ENCODE data around the gene AGAP1.

AGAP1 gene

DNA sequence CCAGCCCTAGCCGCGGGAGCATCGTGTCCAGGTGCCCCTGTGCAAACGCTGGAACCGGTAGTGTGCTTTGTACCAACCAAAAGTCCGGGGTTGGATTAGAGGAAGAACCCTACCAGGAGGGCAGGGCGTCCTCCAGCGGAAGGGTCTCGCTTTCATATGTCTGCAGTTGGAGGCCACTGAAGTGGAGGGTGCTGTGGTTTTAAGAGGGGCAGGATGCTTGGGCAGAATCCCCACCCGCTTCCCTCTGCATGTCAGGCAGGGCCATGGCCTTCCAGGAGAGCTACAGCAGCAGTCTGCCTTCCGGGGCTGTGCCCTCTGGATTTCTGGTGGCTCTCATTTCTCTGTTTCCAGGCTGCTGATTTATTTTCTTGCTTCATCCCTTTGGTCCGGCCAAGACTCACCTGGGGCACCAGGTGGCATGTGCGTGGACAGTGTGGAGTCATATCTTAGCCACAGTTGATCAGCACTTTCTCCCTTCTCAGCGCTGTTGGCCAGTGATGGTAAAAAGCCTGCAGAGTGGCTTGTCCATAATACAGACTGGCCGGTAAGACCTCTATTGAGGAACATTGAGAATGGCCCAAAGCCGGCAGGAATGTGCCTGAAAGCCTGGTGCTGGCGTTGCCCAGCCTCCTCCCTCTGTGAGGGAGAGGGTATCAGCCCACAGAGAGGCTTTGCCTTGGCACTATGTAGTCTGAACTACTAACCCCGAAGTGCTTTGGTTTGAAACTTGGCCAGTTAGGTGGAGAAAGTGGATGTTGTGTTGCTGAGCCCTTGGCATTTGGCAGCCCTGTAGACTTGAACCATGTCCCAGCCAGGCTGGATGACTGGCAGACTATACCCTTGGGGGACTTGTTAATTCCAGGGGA lies 1.8 kb downstream of the AGAP1 start:
- TF ChIP-seq, protein P1, sequence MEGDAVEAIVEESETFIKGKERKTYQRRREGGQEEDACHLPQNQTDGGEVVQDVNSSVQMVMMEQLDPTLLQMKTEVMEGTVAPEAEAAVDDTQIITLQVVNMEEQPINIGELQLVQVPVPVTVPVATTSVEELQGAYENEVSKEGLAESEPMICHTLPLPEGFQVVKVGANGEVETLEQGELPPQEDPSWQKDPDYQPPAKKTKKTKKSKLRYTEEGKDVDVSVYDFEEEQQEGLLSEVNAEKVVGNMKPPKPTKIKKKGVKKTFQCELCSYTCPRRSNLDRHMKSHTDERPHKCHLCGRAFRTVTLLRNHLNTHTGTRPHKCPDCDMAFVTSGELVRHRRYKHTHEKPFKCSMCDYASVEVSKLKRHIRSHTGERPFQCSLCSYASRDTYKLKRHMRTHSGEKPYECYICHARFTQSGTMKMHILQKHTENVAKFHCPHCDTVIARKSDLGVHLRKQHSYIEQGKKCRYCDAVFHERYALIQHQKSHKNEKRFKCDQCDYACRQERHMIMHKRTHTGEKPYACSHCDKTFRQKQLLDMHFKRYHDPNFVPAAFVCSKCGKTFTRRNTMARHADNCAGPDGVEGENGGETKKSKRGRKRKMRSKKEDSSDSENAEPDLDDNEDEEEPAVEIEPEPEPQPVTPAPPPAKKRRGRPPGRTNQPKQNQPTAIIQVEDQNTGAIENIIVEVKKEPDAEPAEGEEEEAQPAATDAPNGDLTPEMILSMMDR (IDR thresholded peaks at IDR 0.05): no peak
- DNase-seq (ENCODE audit: low spot score): no peak
- peak overlapping the region; percentile 88 for H3K4me3 ChIP-seq
- peak overlapping the region in 1 of 2 donors; percentile 92 for H3K27ac ChIP-seq

DNA sequence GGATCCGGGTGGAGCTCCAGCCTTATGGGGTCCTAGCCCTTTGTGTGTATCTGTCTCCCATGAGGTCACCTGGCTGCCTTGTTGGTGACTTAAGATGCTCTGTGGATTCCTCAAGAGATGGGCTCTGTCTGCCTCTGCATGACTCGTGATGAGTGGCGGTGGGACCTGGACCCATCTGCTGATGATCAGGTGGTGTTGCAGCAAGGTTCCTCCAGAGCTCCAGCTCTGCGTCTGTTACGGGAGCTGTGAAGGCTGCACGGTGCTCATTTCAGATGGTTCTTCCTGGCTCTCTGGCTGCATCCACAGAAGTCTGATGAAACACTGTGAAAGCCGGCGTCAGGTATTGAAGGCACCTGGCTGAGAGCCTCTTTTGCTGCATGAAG lies 2.4 kb downstream of the AGAP1 start:
- no peak for DNase-seq (ENCODE audit: low spot score)
- H3K27ac ChIP-seq: no peak overlapping the region
- TF ChIP-seq, protein P1 (IDR thresholded peaks at IDR 0.05): no peak
- no peak overlapping the region for H3K4me3 ChIP-seq

DNA sequence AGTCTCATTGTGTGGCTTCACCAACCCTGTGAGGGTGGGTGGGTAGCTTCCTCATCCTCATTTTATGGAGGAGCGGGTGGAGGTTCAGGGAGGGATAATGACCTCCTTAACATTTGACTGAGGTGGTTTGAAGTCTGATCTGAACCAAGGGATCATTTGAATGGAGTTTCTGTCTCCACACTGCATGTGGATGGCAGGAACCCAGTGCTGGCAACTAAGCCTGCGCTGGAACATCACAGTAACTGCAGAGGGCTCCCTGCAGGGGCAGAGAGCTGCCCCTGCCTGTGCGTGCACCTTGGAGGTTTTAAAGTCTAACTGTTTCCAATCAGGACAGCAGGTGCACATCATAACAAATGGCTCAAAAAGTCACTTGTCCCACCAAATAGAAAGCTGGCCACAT lies 3.3 kb downstream of the AGAP1 start:
- no peak overlapping the region for H3K4me3 ChIP-seq

DNA sequence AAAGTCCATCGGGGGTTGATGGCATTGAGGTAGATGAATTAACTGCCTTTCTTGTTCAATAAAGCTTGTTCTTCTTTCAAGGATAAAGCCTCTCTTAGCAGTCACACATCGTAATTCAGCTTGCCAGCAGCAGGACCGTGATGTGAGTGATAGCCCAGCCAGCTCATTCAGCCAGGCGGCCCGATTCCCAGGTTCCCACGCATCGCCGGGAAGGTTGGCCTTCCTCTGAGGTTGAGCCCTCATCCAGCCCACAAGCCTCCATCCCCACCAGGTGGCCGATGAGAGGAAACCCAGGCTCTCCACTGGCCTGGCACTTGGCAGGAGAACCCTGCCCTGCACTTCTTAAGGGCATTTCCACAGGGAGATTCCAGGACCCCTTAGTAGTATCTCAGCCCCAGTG lies 4.7 kb downstream of the AGAP1 start:
- H3K4me3 ChIP-seq: no peak overlapping the region
- DNase-seq (ENCODE audit: low spot score): no peak
- no peak overlapping the region for H3K27ac ChIP-seq
- TF ChIP-seq, protein P1 (IDR thresholded peaks at IDR 0.05): no peak

More for the DNA sequence above, 3.3 kb downstream of the AGAP1 start:
- TF ChIP-seq, protein P1 (IDR thresholded peaks at IDR 0.05): no peak
- no peak overlapping the region for H3K27ac ChIP-seq
- no peak for DNase-seq (ENCODE audit: low spot score)

DNA sequence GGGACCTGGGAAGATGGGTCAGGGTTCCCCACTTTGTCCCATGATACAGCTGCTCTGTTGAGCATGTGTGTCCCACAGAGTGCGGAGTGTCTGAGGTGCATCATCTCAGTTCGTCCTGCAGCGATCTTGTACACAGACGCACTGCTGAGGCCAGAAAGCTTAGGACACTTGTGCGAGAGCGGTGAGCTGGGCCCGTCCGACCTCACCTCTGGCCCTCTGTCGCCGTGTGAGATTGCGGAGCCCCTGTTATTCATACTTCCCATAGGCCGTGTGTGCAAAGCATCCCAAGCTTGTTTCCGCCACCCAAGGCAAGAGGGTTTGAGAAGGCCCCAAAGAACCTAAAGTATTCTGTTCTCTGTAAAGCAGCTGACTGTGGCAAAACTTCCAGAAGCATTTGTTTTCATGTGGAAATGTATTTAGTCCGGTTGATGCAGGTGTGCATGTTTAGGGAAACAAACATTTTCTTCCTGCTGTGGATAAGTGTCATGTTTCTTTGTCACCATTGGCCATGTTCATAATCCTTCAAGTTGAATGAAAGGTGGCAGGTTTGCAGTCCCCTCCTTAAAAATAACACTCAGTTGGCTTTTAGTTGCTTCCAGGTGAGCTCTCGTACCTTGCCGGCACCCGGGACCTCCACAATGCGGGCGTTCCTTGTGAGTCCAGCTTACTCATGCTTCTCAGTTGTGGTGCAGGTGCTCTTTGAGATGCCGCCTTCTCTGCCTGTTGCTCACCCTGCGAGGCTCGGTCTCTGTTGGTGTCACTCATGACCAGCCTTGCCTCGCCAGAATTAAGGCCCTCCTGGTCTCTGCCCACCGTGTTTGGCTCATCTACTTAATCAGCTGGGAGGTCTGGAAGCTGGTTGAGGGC lies 5.3 kb downstream of the AGAP1 start:
- no peak for DNase-seq (ENCODE audit: low spot score)
- TF ChIP-seq, protein P1 (IDR thresholded peaks at IDR 0.05): no peak
- no peak overlapping the region for H3K4me3 ChIP-seq
- no peak overlapping the region for H3K27ac ChIP-seq

DNA sequence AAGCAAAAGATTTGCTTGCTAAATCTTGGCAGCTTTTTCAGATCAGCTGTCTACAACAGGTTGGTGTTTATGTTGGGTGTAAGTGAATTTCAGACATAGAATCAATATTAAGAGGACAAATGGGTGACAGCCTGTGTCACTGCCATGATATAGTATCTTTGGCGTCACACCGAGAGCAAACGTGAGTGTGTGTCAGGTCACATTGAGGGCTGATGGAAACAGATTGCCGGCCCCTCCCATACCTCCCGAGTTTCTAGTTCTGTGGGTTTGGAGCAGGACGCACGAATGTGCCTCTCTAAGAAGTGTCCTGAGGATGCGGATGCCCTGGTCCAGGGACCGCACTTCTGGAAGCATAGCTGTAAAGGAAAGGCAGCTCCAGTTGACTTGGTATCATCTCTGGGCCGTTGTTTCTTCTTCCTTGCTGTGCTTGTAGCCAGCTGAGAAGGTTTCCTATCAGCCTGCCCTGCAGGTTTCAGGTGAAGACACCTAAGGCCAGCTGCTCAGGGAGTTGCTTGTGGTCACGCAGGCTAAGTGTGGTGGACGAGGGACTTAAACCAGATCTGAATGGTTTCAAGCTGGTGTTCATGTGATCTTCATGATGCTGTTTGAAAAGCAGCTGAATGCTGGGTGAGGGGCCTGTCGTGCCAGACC lies 6.4 kb downstream of the AGAP1 start:
- DNase-seq (ENCODE audit: low spot score): no peak
- no peak overlapping the region for H3K27ac ChIP-seq
- H3K4me3 ChIP-seq: no peak overlapping the region
- TF ChIP-seq, protein P1 (IDR thresholded peaks at IDR 0.05): no peak
